Prostate gland (tissue), 2 donors: ENCODE data around the gene KITLG. TPM values are rescaled to one million over a fixed set of nuclear protein-coding genes. Genes with fewer than 3 reads are reported as not detected.
"Not testable (repeated sequence)": the region's sequence is repeated elsewhere in the genome, so short reads cannot be mapped to it uniquely, and the experiment has no call there.

Experiments used
- DNase-seq: peaks from one replicate; pipeline ENCODE4 v3.0.0-alpha.2; 2019; ENCODE audit warnings: low spot score
- H3K27ac ChIP-seq, 2 donors: fragments of 200-600 bp; sonication (generic); 2 replicates each; pipeline ENCODE4 v1.5.1; 2017 to 2019
- H3K27me3 ChIP-seq: fragments of 200-600 bp; sonication (generic); replicated peaks from 2 replicates; pipeline ENCODE4 v1.5.1; 2019; ENCODE audit not compliant: insufficient read depth
- H3K36me3 ChIP-seq, 2 donors: fragments of 200-600 bp; sonication (generic); 1 replicate in 1 of 2; 2 replicates in 1 of 2; pipeline versions ENCODE4 v1.5.1 to v1.8.1; 2017 to 2019
- H3K4me1 ChIP-seq: fragments of 200-600 bp; sonication (generic); replicated peaks from 2 replicates; pipeline ENCODE4 v1.5.1; 2019
- H3K4me3 ChIP-seq, 2 donors: fragments of 200-600 bp; sonication (generic); 2 replicates each; pipeline ENCODE4 v1.5.1; 2017 to 2019
- H3K9me3 ChIP-seq: fragments of 200-600 bp; sonication (generic); 2 replicates; pipeline ENCODE4 v1.5.1; 2017
- POLR2A ChIP-seq: fragments of 450-650 bp; IDR thresholded peaks from one replicate; pipeline ENCODE4 v1.6.1; 2016; ENCODE audit warnings: antibody characterized with exemption, mild to moderate bottlenecking
- POLR2AphosphoS5 ChIP-seq: sonication (generic); formaldehyde crosslinking; IDR thresholded peaks from one replicate; pipeline ENCODE4 v1.6.1; 2017; ENCODE audit warnings: antibody characterized with exemption
- WGBS: methylation state at CpG from one replicate; pipeline ENCODE4 v1.1.5; 2018; 5-methylcytosine and 5-hydroxymethylcytosine counted together
- intact Hi-C: fragments of 100-400 bp; cut with DNase I; formaldehyde crosslinking; loops from one replicate; pipeline ENCODE4 v1.14.2; 2022
- total RNA-seq, 2 donors: library from RNA; depleted of rRNA; stranded (reverse); fragments of >200 nt; gene quantifications; one replicate each; pipeline ENCODE4 v1.1.0, GENCODE V29; 2016
- TF ChIP-seq, protein P1 (sequence below), 4 experiments: fragments of 200-600 bp in 2 of 4; fragments of 450-650 bp in 2 of 4; sonication (generic) in 2 of 4; IDR thresholded peaks; 1 replicate in 3 of 4; 2 replicates in 1 of 4; pipeline ENCODE4 v1.5.1; 2016 to 2019; ENCODE audit warnings: antibody characterized with exemption in 4 of 4, mild to moderate bottlenecking in 2 of 4, moderate library complexity in 2 of 4

KITLG gene, protein sequence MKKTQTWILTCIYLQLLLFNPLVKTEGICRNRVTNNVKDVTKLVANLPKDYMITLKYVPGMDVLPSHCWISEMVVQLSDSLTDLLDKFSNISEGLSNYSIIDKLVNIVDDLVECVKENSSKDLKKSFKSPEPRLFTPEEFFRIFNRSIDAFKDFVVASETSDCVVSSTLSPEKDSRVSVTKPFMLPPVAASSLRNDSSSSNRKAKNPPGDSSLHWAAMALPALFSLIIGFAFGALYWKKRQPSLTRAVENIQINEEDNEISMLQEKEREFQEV
- 10 to 100 TPM; 21.0 to 23.2 TPM for total RNA-seq

DNA sequence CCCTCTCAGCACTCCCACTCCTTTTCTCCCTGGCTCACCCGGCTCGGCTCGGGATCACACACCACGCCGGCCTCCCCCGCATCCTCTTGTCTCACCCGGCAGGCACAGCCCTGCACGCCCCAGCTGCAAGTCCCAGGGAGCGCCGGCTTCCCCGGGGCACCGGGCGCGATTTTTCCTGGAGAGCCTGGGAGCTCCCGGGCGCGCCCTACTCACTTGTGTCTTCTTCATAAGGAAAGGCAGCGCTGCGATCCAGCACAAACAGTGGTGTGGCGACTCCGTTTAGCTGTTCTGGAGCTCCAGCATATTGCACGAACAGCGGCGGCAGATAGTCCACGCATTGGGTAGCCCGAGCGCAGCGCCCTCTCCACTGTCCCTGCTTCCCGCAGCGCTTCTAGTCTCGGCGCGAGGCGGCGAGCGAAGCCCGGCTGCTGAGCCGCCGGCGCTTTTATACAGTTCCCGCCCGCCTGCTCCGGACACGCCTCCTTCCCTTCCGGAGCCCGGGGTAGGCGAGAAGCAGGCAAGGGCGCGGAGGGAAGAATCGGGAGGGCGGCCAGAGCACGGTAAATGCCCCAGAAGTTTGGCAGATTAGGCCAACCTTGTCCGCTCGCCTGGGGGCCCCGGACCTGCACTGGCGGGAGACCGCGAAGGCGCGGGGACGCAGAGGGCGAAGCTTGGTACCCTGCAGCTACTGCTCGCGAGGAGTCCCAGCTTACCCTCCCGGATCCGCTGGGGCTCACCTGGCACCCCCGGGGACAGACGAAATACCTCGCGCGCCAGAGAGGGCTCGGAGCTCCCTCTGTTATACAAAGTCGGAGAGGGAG lies at the start of gene KITLG:
Gene KITLG, minus strand, starts transcription at position 421 of the 821 bp plus-strand sequence. Its CDS starts 193 bp downstream, at position 228.
- peak within 1 kb of the TSS; percentile 48 to 51 for H3K4me3 ChIP-seq
- under 1% methylated on average over 73 of the region's 73 CpGs for WGBS
- intact Hi-C loops = loop anchor here (2.0 to 10.0 kb wide), 2 partner anchors 255 to 413 kb away; no protein-coding TSS in a partner anchor

DNA sequence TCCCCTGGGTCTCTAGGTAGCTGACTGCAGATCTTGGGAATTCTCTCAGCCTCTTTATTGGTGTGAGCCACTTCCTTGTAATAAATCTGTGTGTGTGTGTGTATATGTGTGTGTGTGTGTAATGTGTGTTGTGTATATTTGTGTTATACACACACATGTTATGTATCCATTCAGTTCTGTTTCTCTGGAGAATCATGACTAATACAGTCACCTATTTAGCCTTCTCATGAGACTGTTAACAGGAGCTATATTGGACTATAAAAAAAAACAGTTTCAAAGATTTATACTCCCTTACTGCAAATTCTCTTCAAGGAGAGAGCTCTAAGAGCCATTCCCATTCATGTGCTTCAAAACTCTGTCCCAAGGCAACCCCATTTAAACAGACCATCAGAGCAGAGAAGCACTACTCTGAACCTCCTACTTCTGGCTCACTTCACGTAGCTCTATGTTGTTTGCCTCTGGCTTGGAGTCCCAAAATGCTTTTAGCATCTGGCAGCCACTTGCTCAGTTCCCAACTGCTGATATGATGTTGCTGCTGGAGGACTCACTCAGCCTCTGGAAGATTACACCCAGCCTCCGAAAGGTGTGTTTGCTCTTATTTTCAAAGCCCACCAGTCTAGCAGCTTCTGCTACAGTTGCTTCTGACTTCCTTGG lies 48.7 kb upstream of the KITLG start:
- Histone ChIP-seq H3K36me3 (no peaks in the 10 kb centered on the region), H3K27me3 (no peaks in the 10 kb centered on the region), H3K4me1 (no peaks in the 10 kb centered on the region), H3K4me3 (no peak overlapping the region), H3K27ac (no peak overlapping the region), H3K9me3 (no peaks in the 10 kb centered on the region)
- WGBS = 40% methylated on average over 2 of the region's 2 CpGs
- TF ChIP-seq POLR2AphosphoS5 (no peak), POLR2A (no peak)
- TF ChIP-seq, protein P1, sequence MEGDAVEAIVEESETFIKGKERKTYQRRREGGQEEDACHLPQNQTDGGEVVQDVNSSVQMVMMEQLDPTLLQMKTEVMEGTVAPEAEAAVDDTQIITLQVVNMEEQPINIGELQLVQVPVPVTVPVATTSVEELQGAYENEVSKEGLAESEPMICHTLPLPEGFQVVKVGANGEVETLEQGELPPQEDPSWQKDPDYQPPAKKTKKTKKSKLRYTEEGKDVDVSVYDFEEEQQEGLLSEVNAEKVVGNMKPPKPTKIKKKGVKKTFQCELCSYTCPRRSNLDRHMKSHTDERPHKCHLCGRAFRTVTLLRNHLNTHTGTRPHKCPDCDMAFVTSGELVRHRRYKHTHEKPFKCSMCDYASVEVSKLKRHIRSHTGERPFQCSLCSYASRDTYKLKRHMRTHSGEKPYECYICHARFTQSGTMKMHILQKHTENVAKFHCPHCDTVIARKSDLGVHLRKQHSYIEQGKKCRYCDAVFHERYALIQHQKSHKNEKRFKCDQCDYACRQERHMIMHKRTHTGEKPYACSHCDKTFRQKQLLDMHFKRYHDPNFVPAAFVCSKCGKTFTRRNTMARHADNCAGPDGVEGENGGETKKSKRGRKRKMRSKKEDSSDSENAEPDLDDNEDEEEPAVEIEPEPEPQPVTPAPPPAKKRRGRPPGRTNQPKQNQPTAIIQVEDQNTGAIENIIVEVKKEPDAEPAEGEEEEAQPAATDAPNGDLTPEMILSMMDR (IDR thresholded peaks at IDR 0.05) = no peak
- DNase-seq = no peak
- intact Hi-C loops = no loop called here

More for the DNA sequence above, at the start of gene KITLG:
- TF ChIP-seq POLR2A = peak; percentile 33
- TF ChIP-seq POLR2AphosphoS5 = peak; percentile 59
- TF ChIP-seq, protein P1 (IDR thresholded peaks at IDR 0.05) = peak; percentile 3 to 46 (median 22)
- H3K9me3 ChIP-seq = no peaks in the 10 kb centered on the region
- peak; percentile 78 for DNase-seq
- peak within 1 kb of the TSS; percentile 66 to 74 for H3K27ac ChIP-seq
- H3K27me3 ChIP-seq = no peaks in the 10 kb centered on the region
- no peaks in the 10 kb centered on the region for H3K4me1 ChIP-seq
- H3K36me3 ChIP-seq = no peaks in the 10 kb centered on the region

DNA sequence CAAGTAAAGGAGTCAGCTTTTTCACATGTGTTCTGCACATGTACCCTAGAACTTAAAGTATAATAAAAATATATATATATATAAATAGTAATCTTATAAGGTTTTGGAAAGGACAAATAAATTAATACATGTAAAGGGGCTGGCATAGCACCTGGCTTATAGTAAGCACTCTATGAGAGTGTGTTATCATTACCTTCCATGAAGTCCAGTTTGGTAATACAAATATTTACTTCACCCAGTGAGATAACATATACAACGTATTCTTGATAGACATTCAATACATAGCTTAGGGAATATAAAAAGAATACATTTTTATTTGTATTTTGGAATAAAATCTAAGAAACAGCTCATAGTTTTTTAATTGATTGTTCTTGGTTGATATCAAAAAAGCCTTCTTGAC lies 47.8 kb upstream of the KITLG start:
- H3K36me3 ChIP-seq, H3K4me3 ChIP-seq, H3K27me3 ChIP-seq, DNase-seq, H3K4me1 ChIP-seq, H3K9me3 ChIP-seq, intact Hi-C loops, H3K27ac ChIP-seq: not testable (repeated sequence)
- 75% methylated on average over 1 of the region's 1 CpG for WGBS

DNA sequence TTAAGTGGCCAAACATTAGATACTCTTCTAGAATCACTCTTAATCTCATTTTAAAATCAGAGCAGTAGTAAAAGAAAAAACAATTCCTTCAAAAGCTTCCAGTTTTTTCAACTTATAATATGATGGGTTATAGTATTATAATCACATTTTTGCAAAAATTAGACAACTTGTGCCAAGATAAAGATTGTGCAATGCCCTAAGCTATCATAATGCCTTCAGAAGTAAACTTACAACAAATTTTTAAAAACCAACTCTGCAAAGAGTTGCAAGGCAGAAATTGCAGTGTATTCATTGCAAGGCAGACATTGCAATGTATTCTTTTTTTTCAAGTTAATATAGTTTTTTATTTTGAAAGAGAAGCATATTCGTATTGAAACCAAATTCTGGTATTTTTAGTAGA lies 47.2 kb upstream of the KITLG start:
- no peaks in the 10 kb centered on the region for H3K9me3 ChIP-seq
- 67% methylated on average over 1 of the region's 1 CpG for WGBS

More for the DNA sequence above, 47.2 kb upstream of the KITLG start:
- no peak for DNase-seq
- H3K36me3 ChIP-seq = no peaks in the 10 kb centered on the region
- intact Hi-C loops = no loop called here
- H3K4me3 ChIP-seq = no peak overlapping the region
- H3K4me1 ChIP-seq = no peaks in the 10 kb centered on the region
- TF ChIP-seq, protein P1 (IDR thresholded peaks at IDR 0.05) = no peak
- TF ChIP-seq POLR2A (no peak), POLR2AphosphoS5 (no peak)
- H3K27me3 ChIP-seq = no peaks in the 10 kb centered on the region
- no peak overlapping the region for H3K27ac ChIP-seq
